ENCODE data around the gene GAA.

DNA sequence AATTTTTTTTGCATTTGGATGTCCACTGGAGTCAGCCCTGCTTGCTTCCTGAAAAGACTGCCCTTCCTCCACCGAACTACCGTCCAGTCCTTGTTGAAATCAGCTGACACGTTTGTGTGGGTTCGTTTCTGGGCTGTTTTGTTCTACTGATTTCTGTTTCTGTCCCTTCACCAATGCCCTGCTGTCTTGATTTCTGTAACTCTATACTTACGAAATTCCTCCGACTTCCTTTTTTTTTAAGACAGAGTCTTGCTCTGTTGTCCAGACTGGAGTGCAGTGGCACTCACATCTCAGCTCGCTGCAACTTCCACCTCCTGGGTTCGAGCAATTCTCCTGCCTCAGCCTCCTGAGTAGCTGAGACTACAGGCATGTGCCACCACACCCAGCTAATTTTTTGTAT, 8.4 kb upstream of the GAA start:
- no peak for TF ChIP-seq GATA2 (IDR thresholded peaks at IDR 0.05; ENCODE audit: low read depth, low read length)
- no peak for TF ChIP-seq GATA3 (IDR thresholded peaks at IDR 0.05; ENCODE audit: low read depth, low read length)

Data from SH-SY5Y (cell line).